ENCODE measurements around the gene OSBPL10.

Gene OSBPL10

GRCh38 chr3:32002561-32003368 lies 21.7 kb upstream of the OSBPL10 start:
- no peaks in the 10 kb centered on the region for H3K79me2 ChIP-seq (ENCODE audit: insufficient read depth, low read length)
- no peak overlapping the region for H3K9ac ChIP-seq (ENCODE audit: low read length)
- H3K4me1 ChIP-seq (ENCODE audit: insufficient read depth, low read length, severe bottlenecking), result peaks cover 25% of the 10 kb centered on the region
- H2AFZ ChIP-seq (ENCODE audit: low read length), result no peak overlapping the region
- H3K9me3 ChIP-seq (ENCODE audit: low read length), result no peaks in the 10 kb centered on the region; the same call in none of the 2 replicates
- no peak overlapping the region for H3K4me2 ChIP-seq (ENCODE audit: low read length)
- no peaks in the 10 kb centered on the region for H3K9me2 ChIP-seq (ENCODE audit: low read depth, low read length)
- H3K27me3 ChIP-seq (ENCODE audit: insufficient read depth, low read length), result no peaks in the 10 kb centered on the region
- H3F3A ChIP-seq (ENCODE audit: insufficient read depth, low read length), result no peaks in the 10 kb centered on the region
- no peak for TF ChIP-seq EZH2 (IDR thresholded peaks at IDR 0.05; ENCODE audit: borderline replicate concordance, low read length)
- TF ChIP-seq CTCF (IDR thresholded peaks at IDR 0.05; ENCODE audit: low read length), result no peak
- H3K36me3 ChIP-seq (ENCODE audit: insufficient read depth, low read length), result 0 out of 2 replicates have a peak, but pooled peaks cover 7% of the 10 kb centered on the region
- H3K4me3 ChIP-seq (ENCODE audit: low read depth, low read length, poor library complexity, severe bottlenecking), result no peak overlapping the region
- no peaks in the 10 kb centered on the region for H4K20me1 ChIP-seq (ENCODE audit: insufficient read depth, low read length)
- no peak overlapping the region for H3K27ac ChIP-seq (ENCODE audit: low read depth, low read length, poor library complexity, severe bottlenecking)

GRCh38 chr3:32000877-32001276 lies 19.8 kb upstream of the OSBPL10 start:
- H3K4me3 ChIP-seq (ENCODE audit: low read depth, low read length, poor library complexity, severe bottlenecking), result no peak overlapping the region
- H4K20me1 ChIP-seq (ENCODE audit: insufficient read depth, low read length), result no peaks in the 10 kb centered on the region
- H3K9ac ChIP-seq (ENCODE audit: low read length), result no peak overlapping the region
- H3K4me1 ChIP-seq (ENCODE audit: insufficient read depth, low read length, severe bottlenecking), result peaks cover 25% of the 10 kb centered on the region
- peak; percentile 22; the same call in 1 of the 2 replicates for TF ChIP-seq CTCF (IDR thresholded peaks at IDR 0.05; ENCODE audit: low read length)
- no peak for TF ChIP-seq EZH2 (IDR thresholded peaks at IDR 0.05; ENCODE audit: borderline replicate concordance, low read length)
- no peaks in the 10 kb centered on the region for H3K79me2 ChIP-seq (ENCODE audit: insufficient read depth, low read length)
- H3K9me2 ChIP-seq (ENCODE audit: low read depth, low read length), result no peaks in the 10 kb centered on the region
- no peaks in the 10 kb centered on the region; the same call in none of the 2 replicates for H3K9me3 ChIP-seq (ENCODE audit: low read length)
- no peak overlapping the region for H3K27ac ChIP-seq (ENCODE audit: low read depth, low read length, poor library complexity, severe bottlenecking)
- no peaks in the 10 kb centered on the region for H3K27me3 ChIP-seq (ENCODE audit: insufficient read depth, low read length)
- no peaks in the 10 kb centered on the region for H3F3A ChIP-seq (ENCODE audit: insufficient read depth, low read length)
- no peak overlapping the region for H3K4me2 ChIP-seq (ENCODE audit: low read length)
- no peak overlapping the region for H2AFZ ChIP-seq (ENCODE audit: low read length)
- peaks cover 7% of the 10 kb centered on the region; the same call in 1 of the 2 replicates for H3K36me3 ChIP-seq (ENCODE audit: insufficient read depth, low read length)

GRCh38 chr3:31999907-32000439 lies 18.9 kb upstream of the OSBPL10 start:
- Histone ChIP-seq H3K9me2 (ENCODE audit: low read depth, low read length) (no peaks in the 10 kb centered on the region), H3K4me3 (ENCODE audit: low read depth, low read length, poor library complexity, severe bottlenecking) (no peak overlapping the region), H3K4me1 (ENCODE audit: insufficient read depth, low read length, severe bottlenecking) (peaks cover 25% of the 10 kb centered on the region), H3F3A (ENCODE audit: insufficient read depth, low read length) (no peaks in the 10 kb centered on the region), H3K27me3 (ENCODE audit: insufficient read depth, low read length) (no peaks in the 10 kb centered on the region), H3K9me3 (ENCODE audit: low read length) (no peaks in the 10 kb centered on the region; the same call in none of the 2 replicates), H3K9ac (ENCODE audit: low read length) (no peak overlapping the region), H3K79me2 (ENCODE audit: insufficient read depth, low read length) (no peaks in the 10 kb centered on the region), H3K36me3 (ENCODE audit: insufficient read depth, low read length) (peaks cover 7% of the 10 kb centered on the region; the same call in 1 of the 2 replicates), H2AFZ (ENCODE audit: low read length) (peak overlapping the region; percentile 1; the same call in 1 of the 2 replicates), H4K20me1 (ENCODE audit: insufficient read depth, low read length) (no peaks in the 10 kb centered on the region), H3K27ac (ENCODE audit: low read depth, low read length, poor library complexity, severe bottlenecking) (peak overlapping the region; percentile 64), H3K4me2 (ENCODE audit: low read length) (peak overlapping the region; percentile 34; the same call in 1 of the 2 replicates)
- no peak for TF ChIP-seq EZH2 (IDR thresholded peaks at IDR 0.05; ENCODE audit: borderline replicate concordance, low read length)
- TF ChIP-seq CTCF (IDR thresholded peaks at IDR 0.05; ENCODE audit: low read length), result no peak

All from OCI-LY1 (cell line).